Heart right ventricle (tissue), 16 donors: Measurements from ENCODE around the gene OR52N4. TPM values are rescaled to one million over a fixed set of nuclear protein-coding genes. Genes with fewer than 3 reads are reported as not detected.
"Not testable (repeated sequence)": the region's sequence is repeated elsewhere in the genome, so short reads cannot be mapped to it uniquely, and the experiment has no call there.

Source experiments
- ATAC-seq, 8 donors: fragments of 200-7000 bp; cut with Tn5 transposase; one replicate each; pipeline ENCODE4 v1.9.1; 2020; ENCODE audit warnings: mild to moderate bottlenecking in 8 of 8, moderate library complexity in 8 of 8, moderate number of reproducible peaks in 1 of 8
- DNase-seq, 2 donors: peaks; one replicate each; pipeline ENCODE4 v3.0.0-alpha.2; 2020
- H3K27ac ChIP-seq, 10 donors: fragments of 200-600 bp; sonication (generic) in 2 of 10; one replicate each; pipeline versions ENCODE4 v1.5.0 to v1.8.0; 2020 to 2022; ENCODE audit warnings: mild to moderate bottlenecking in 3 of 10
- H3K27me3 ChIP-seq, 7 donors: fragments of 200-600 bp; one replicate each; pipeline ENCODE4 v1.8.0; 2021 to 2022; ENCODE audit warnings: mild to moderate bottlenecking in 2 of 7
- H3K36me3 ChIP-seq, 9 donors: fragments of 200-600 bp; sonication (generic) in 1 of 9; one replicate each; pipeline versions ENCODE4 v1.5.0 to v1.8.0; 2020 to 2022; ENCODE audit warnings: mild to moderate bottlenecking in 2 of 9
- H3K4me1 ChIP-seq, 9 donors: fragments of 200-600 bp; sonication (generic) in 1 of 9; one replicate each; pipeline versions ENCODE4 v1.5.0 to v1.8.0; 2020 to 2022; ENCODE audit warnings: mild to moderate bottlenecking in 4 of 9
- H3K4me3 ChIP-seq, 10 donors: fragments of 200-600 bp; sonication (generic) in 2 of 10; one replicate each; pipeline versions ENCODE4 v1.5.0 to v1.8.0; 2020 to 2022; ENCODE audit warnings: mild to moderate bottlenecking in 7 of 10, moderate library complexity in 2 of 10
- H3K9me3 ChIP-seq, 11 donors: fragments of 200-600 bp in 10 of 11; sonication (generic) in 2 of 11; one replicate each; pipeline versions ENCODE4 v1.5.0 to v1.8.0; 2013 to 2022; ENCODE audit warnings: mild to moderate bottlenecking in 2 of 11, control low read depth in 1 of 11, moderate library complexity in 1 of 11
- CTCF ChIP-seq, 9 donors: fragments of 200-600 bp; sonication (generic) in 2 of 9; IDR thresholded peaks; one replicate each; pipeline versions ENCODE4 v1.5.0 to v1.8.0; 2021 to 2022; ENCODE audit warnings: antibody characterized with exemption in 9 of 9, mild to moderate bottlenecking in 5 of 9, moderate library complexity in 1 of 9
- WGBS, 2 donors: extraction: QIAGEN DNeasy Blood & Tissue Kit; methylation state at CpG; one replicate each; pipeline ENCODE4 v1.1.7; 2013; ENCODE audit warnings: inconsistent platforms in 1 of 2; 5-methylcytosine and 5-hydroxymethylcytosine counted together
- intact Hi-C, 10 donors: fragments of 100-400 bp; cut with DNase I; formaldehyde crosslinking; loops; one replicate each; pipeline versions ENCODE4 v1.11.1 to v1.14.2; 2022
- long read RNA-seq, 3 donors: library from polyadenylated mRNA; unstranded; transcript quantifications; one replicate each; pipeline ENCODE4 v2.0.0, GENCODE V29; 2020 to 2021
- polyA plus RNA-seq, 2 donors: library from polyadenylated mRNA; stranded (reverse); fragments of 200-250 nt; gene quantifications; one replicate each; pipeline ENCODE4 v1.2.3, GENCODE V29; 2013
- total RNA-seq, 10 donors: library from RNA; stranded (reverse); fragmentation: NEBNext Ultra II Directional in 3 of 10; extraction: Animal tissue kit (Norgen Biotek cat#: 25700) in 3 of 10; gene quantifications; one replicate each; pipeline versions ENCODE4 v1.2.1 to v1.2.4, GENCODE V29; 2021 to 2023
- donor health status: Arrhythmogenic right ventricular cardiomyopathy.
- donor health status: ischemic (EF 13 %, LVEDD 7.1; RV severe dilation, severe dysfunction).
- donor health status: healthy with polysubstance abuse.
- donor health status: DM: no; HTN: yes; CAD: no.
- donor health status: DM: no; HTN: no; CAD: no.
- donor health status: ischemic (EF 25% LVEDD 6.9; RV normal size, moderate dysfunction).
- donor health status: ischemic (EF 25% LVEDD 5.7; RV mildly dilated, moderate dysfunction).
- donor health status: healthy.
- donor health status: DM: yes; HTN: yes; CAD: no.
- donor health status: Ischemic cardiomyopathy.
- donor health status: ischemic (EF 35%, LVEDD 5.7; RV mildly dilated, moderate dysfunction).
- donor health status: nonischemic (EF 11% LVEDD 7.7; RV severe dilation, severe dysfunction).
- donor health status: DM: yes; HTN: yes; CAD: no.
- donor health status: PGD.
- donor health status: ischemic (EF 29% LVEDD 5.4; RV normal size, mild dysfunction).
- donor health status: nonischemic (EF 23%, LVEDD 6.1; RV moderate dilation, normal function).

Gene OR52N4
- total RNA-seq (under 1 TPM in 1 of 10 donors, not detected in 9; 0.32 TPM), polyA plus RNA-seq (not detected)
- long read RNA-seq, donor 1, result 0 reads
- long read RNA-seq, donor 2, result 0 reads
- long read RNA-seq, donor 3, result 0 reads

GRCh38 chr11:5753943-5754342, at the start of gene OR52N4:
Gene OR52N4, plus strand, starts transcription at chr11:5754243. Its CDS starts 498 bp downstream, at chr11:5754741.
- ATAC-seq (no peak), DNase-seq (no peak)
- H3K36me3 ChIP-seq, result no peaks in the 10 kb centered on the region
- no peak within 1 kb of the TSS for H3K4me3 ChIP-seq
- H3K4me1 ChIP-seq, result no peaks in the 10 kb centered on the region
- no peaks in the 10 kb centered on the region for H3K27me3 ChIP-seq
- WGBS, 2 donors, result 91 to 92% methylated on average over 1 of the region's 1 CpG
- H3K27ac ChIP-seq, result no peak within 1 kb of the TSS
- TF ChIP-seq CTCF (IDR thresholded peaks at IDR 0.05), result no peak
- intact Hi-C loops, result no loop called here
- H3K9me3 ChIP-seq, result no peaks in the 10 kb centered on the region

GRCh38 chr11:5705688-5706087, 48.4 kb upstream of the OR52N4 start:
- peaks cover 0 to 97% (median 45%) of the 10 kb centered on the region in 9 donors for H3K36me3 ChIP-seq

GRCh38 chr11:5712507-5712906, 41.5 kb upstream of the OR52N4 start:
- Histone ChIP-seq H3K27me3 (no peaks in the 10 kb centered on the region), H3K4me3 (no peak overlapping the region), H3K4me1 (no peaks in the 10 kb centered on the region), H3K9me3 (peaks cover 0 to 12% (median 0%) of the 10 kb centered on the region in 11 donors), H3K36me3 (peaks cover 0 to 42% (median 17%) of the 10 kb centered on the region in 9 donors), H3K27ac (no peak overlapping the region)
- DNase-seq (no peak), ATAC-seq (no peak)
- intact Hi-C loops, result no loop called here
- peak in 7 of 9 donors; percentile 4 to 37 (median 29) for TF ChIP-seq CTCF (IDR thresholded peaks at IDR 0.05)
- WGBS, 2 donors, result 85 to 86% methylated on average over 1 of the region's 1 CpG

More at GRCh38 chr11:5705688-5706087, 48.4 kb upstream of the OR52N4 start:
- WGBS, 2 donors, result 87 to 97% methylated on average over 4 of the region's 4 CpGs
- DNase-seq, result no peak
- Histone ChIP-seq H3K4me1 (peaks cover 0 to 11% (median 0%) of the 10 kb centered on the region in 9 donors), H3K27ac (no peak overlapping the region), H3K4me3 (no peak overlapping the region), H3K27me3 (no peaks in the 10 kb centered on the region), H3K9me3 (no peaks in the 10 kb centered on the region)
- ATAC-seq, result no peak
- intact Hi-C loops, result no loop called here
- no peak for TF ChIP-seq CTCF (IDR thresholded peaks at IDR 0.05)

GRCh38 chr11:5713695-5714094, 40.3 kb upstream of the OR52N4 start:
- H3K27me3 ChIP-seq, result no peaks in the 10 kb centered on the region
- 41 to 52% methylated on average over 5 of the region's 5 CpGs for WGBS, 2 donors

GRCh38 chr11:5716518-5716917, 37.5 kb upstream of the OR52N4 start:
- H3K27me3 ChIP-seq, intact Hi-C loops, H3K4me1 ChIP-seq, ATAC-seq, DNase-seq, H3K36me3 ChIP-seq, H3K4me3 ChIP-seq, H3K27ac ChIP-seq: not testable (repeated sequence)
- WGBS, 2 donors, result 22 to 100% methylated on average over 1 of the region's 1 CpG
- peaks cover 0 to 12% (median 0%) of the 10 kb centered on the region in 11 donors for H3K9me3 ChIP-seq

More at GRCh38 chr11:5713695-5714094, 40.3 kb upstream of the OR52N4 start:
- intact Hi-C loops, result no loop called here
- no peak overlapping the region for H3K4me3 ChIP-seq
- no peaks in the 10 kb centered on the region for H3K4me1 ChIP-seq
- H3K27ac ChIP-seq, result no peak overlapping the region
- peaks cover 0 to 12% (median 0%) of the 10 kb centered on the region in 11 donors for H3K9me3 ChIP-seq
- no peak for TF ChIP-seq CTCF (IDR thresholded peaks at IDR 0.05)
- ATAC-seq (no peak), DNase-seq (no peak)
- peaks cover 0 to 31% (median 8%) of the 10 kb centered on the region in 9 donors for H3K36me3 ChIP-seq
